ENCODE results near the gene BMP6.

GRCh38 chr6:7747901-7748504 is 22.1 kb downstream of the BMP6 start:
- TF ChIP-seq CTCF (IDR thresholded peaks at IDR 0.05) (no peak), SIN3A (IDR thresholded peaks at IDR 0.05; ENCODE audit: borderline replicate concordance, insufficient read depth, low read depth, low read length) (no peak), TCF7L2 (IDR thresholded peaks at IDR 0.05; ENCODE audit: low read depth, low read length) (no peak)
